ENCODE measurements around the gene JUND. TPM values are rescaled to one million over a fixed set of nuclear protein-coding genes. Genes with fewer than 3 reads are reported as not detected.

Gene JUND
- total and polyA plus RNA-seq, 2 of the 8 experiments (the other 6 are each of a cell fraction or from before 2014, with no cell fraction given): 54.0 to 77.5 TPM

GRCh38 chr19:18322318-18322758, 40.9 kb upstream of the JUND start:
- H3K14ac ChIP-seq (ENCODE audit: insufficient read length): no peak overlapping the region
- H3K4me3 ChIP-seq (ENCODE audit: extremely low read depth in 1 of 4, insufficient read depth in 2 of 4, low read depth in 3 of 4, low read length in 4 of 4): peak overlapping the region; percentile 70 to 82 (median 78)
- H3K4me1 ChIP-seq (replicated peaks in 1 of 4; ENCODE audit: control insufficient read depth in 3 of 4, insufficient read depth in 4 of 4, low read length in 3 of 4): peaks cover 6 to 9% (median 7%) of the 10 kb centered on the region in 4 experiments
- peak overlapping the region; percentile 25 for H3K4ac ChIP-seq (replicated peaks; ENCODE audit: insufficient read length, low read depth, low read length)
- no peak overlapping the region for H3K56ac ChIP-seq (replicated peaks; ENCODE audit: insufficient read length, low read depth, low read length)
- DNase-seq (ENCODE audit: low read depth in 1 of 2, low spot score in 2 of 2) (no peak), FAIRE-seq (peak; percentile 36)
- no peaks in the 10 kb centered on the region for H3K9me3 ChIP-seq (ENCODE audit: insufficient read depth in 2 of 2, low read depth in 1 of 2, low read length in 1 of 2)
- peak overlapping the region; percentile 80; the same call in 1 of the 2 replicates for H3K18ac ChIP-seq (ENCODE audit: extremely low read depth, low read length)
- no peak overlapping the region for H2BK12ac ChIP-seq (ENCODE audit: low read depth, low read length)
- peak overlapping the region; percentile 12 for H4K91ac ChIP-seq (replicated peaks; ENCODE audit: insufficient read length, low read length)
- H3K23me2 ChIP-seq (ENCODE audit: low read depth, low read length): no peaks in the 10 kb centered on the region
- peak overlapping the region; percentile 86 to 91 (median 90) for H3K9ac ChIP-seq (replicated peaks in 1 of 4; ENCODE audit: extremely low read depth in 1 of 4, low read depth in 3 of 4, low read length in 3 of 4)
- H2AK5ac ChIP-seq (ENCODE audit: low read depth, low read length): no peak overlapping the region
- H3K36me3 ChIP-seq (ENCODE audit: control insufficient read depth in 2 of 4, insufficient read depth in 4 of 4, low read length in 3 of 4): peaks cover 0 to 7% (median 0%) of the 10 kb centered on the region in 4 experiments; a peak in 2 of 8 replicates
- TF ChIP-seq GABPA (IDR thresholded peaks at IDR 0.05; ENCODE audit: borderline replicate concordance, insufficient read depth, low read length) (no peak), SP1 (IDR thresholded peaks at IDR 0.05; ENCODE audit: low read depth, low read length) (no peak), NANOG (IDR thresholded peaks at IDR 0.05; ENCODE audit: insufficient read depth, low read depth, low read length, poor library complexity, severe bottlenecking) (no peak), SAP30 (IDR thresholded peaks at IDR 0.05; ENCODE audit: insufficient read depth, insufficient replicate concordance, low read length) (peak; percentile 82), BRCA1 (IDR thresholded peaks at IDR 0.05; ENCODE audit: low read depth, low read length) (no peak), TEAD4 (IDR thresholded peaks at IDR 0.05; ENCODE audit: low read depth, low read length) (0 out of 2 replicates have a peak, but pooled peaks have one; percentile 11), RAD21 (IDR thresholded peaks at IDR 0.05 in 1 of 2, conservative IDR thresholded peaks at IDR 0.05 in 1 of 2; ENCODE audit: low read depth in 2 of 2, low read length in 2 of 2) (peak; percentile 25 to 34; a peak in 2 of 4 replicates), TBP (IDR thresholded peaks at IDR 0.05; ENCODE audit: low read depth, low read length) (no peak)
- TF ChIP-seq, protein P1, sequence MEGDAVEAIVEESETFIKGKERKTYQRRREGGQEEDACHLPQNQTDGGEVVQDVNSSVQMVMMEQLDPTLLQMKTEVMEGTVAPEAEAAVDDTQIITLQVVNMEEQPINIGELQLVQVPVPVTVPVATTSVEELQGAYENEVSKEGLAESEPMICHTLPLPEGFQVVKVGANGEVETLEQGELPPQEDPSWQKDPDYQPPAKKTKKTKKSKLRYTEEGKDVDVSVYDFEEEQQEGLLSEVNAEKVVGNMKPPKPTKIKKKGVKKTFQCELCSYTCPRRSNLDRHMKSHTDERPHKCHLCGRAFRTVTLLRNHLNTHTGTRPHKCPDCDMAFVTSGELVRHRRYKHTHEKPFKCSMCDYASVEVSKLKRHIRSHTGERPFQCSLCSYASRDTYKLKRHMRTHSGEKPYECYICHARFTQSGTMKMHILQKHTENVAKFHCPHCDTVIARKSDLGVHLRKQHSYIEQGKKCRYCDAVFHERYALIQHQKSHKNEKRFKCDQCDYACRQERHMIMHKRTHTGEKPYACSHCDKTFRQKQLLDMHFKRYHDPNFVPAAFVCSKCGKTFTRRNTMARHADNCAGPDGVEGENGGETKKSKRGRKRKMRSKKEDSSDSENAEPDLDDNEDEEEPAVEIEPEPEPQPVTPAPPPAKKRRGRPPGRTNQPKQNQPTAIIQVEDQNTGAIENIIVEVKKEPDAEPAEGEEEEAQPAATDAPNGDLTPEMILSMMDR (IDR thresholded peaks at IDR 0.05; ENCODE audit: control extremely low read depth in 1 of 3, insufficient read depth in 1 of 3, low read depth in 1 of 3, low read length in 3 of 3): peak; percentile 19 to 48 (median 38); a peak in 3 of 4 replicates
- peak overlapping the region; percentile 82 for H4K5ac ChIP-seq (ENCODE audit: insufficient read length, low read depth, low read length)
- CTCF ChIA-PET (ENCODE audit: partially characterized antibody): interaction anchor here (0.7 to 13.7 kb wide), 20 partner anchors 10 to 326 kb away, joined by 3 to 242 read pairs (median 3); partner anchors contain the start of genes IQCN, JUND and SSBP4
- peak overlapping the region; percentile 98 for H4K8ac ChIP-seq (ENCODE audit: extremely low read depth, insufficient read depth, low read length)
- H2BK15ac ChIP-seq (ENCODE audit: low read length): no peak overlapping the region
- POLR2A ChIA-PET (ENCODE audit: partially characterized antibody): interaction anchor here (0.6 to 13.8 kb wide), 28 partner anchors 10 to 223 kb away, joined by 3 to 200 read pairs (median 4); partner anchors contain the start of genes GDF15, IQCN and JUND
- peaks cover 20 to 45% of the 10 kb centered on the region in 2 experiments for H3K79me2 ChIP-seq (ENCODE audit: control insufficient read depth in 1 of 2, insufficient read depth in 2 of 2, low read length in 2 of 2)
- peak overlapping the region; percentile 92 for H3K27ac ChIP-seq (ENCODE audit: low read depth, low read length)
- no peak overlapping the region for H3K23ac ChIP-seq (ENCODE audit: insufficient read length)
- H2BK20ac ChIP-seq (ENCODE audit: low read length): no peak overlapping the region
- H2AFZ ChIP-seq (ENCODE audit: low read length): no peak overlapping the region
- no peaks in the 10 kb centered on the region for H3K27me3 ChIP-seq (replicated peaks in 1 of 4; ENCODE audit: control insufficient read depth in 3 of 4, extremely low read depth in 1 of 4, insufficient read depth in 3 of 4, low read length in 3 of 4)
- no peak overlapping the region for H2BK5ac ChIP-seq (ENCODE audit: low read depth, low read length)
- no peak overlapping the region for H2BK120ac ChIP-seq (replicated peaks; ENCODE audit: low read depth, low read length)
- H3K79me1 ChIP-seq (ENCODE audit: low read depth, low read length): peaks cover 15% of the 10 kb centered on the region
- peaks cover 6 to 15% of the 10 kb centered on the region in 2 experiments for H4K20me1 ChIP-seq (replicated peaks in 1 of 2; ENCODE audit: control insufficient read depth in 1 of 2, insufficient read depth in 2 of 2, low read length in 2 of 2)
- peak overlapping the region; percentile 69 to 74 for H3K4me2 ChIP-seq (ENCODE audit: insufficient read depth in 1 of 2, low read depth in 2 of 2, low read length in 2 of 2)
- 19% methylated on average over 4 of the region's 7 CpGs; no CpG with 5 or more reads in 1 of the 2 experiments for WGBS, 2 experiments (ENCODE audit: extremely low coverage in 1 of 2, insufficient coverage in 1 of 2, insufficient read length in 1 of 2, insufficient replicate concordance in 2 of 2, low coverage in 1 of 2, low lambda C conversion rate in 2 of 2, missing lambda C conversion rate in 1 of 2)

All from H1 (cell line).